ENCODE data around the gene RCOR1.
"Not testable (repeated sequence)": the region's sequence is repeated elsewhere in the genome, so short reads cannot be mapped to it uniquely, and the experiment has no call there.

Gene RCOR1

GRCh38 chr14:102630881-102631280 lies 38.4 kb downstream of the RCOR1 start:
- no peak for DNase-seq

- no peak for DNase-seq
Observed at GRCh38 chr14:102633906-102634595, 41.6 kb downstream of the RCOR1 start.

GRCh38 chr14:102639611-102640010 lies 47.2 kb downstream of the RCOR1 start:
- DNase-seq = not testable (repeated sequence)

GRCh38 chr14:102644523-102644922 lies 52.1 kb downstream of the RCOR1 start:
- no peak for DNase-seq

GRCh38 chr14:102645746-102646440 lies 53.4 kb downstream of the RCOR1 start:
- no peak for DNase-seq

- no peak for DNase-seq
Observed at GRCh38 chr14:102646615-102647014, 54.2 kb downstream of the RCOR1 start.

- DNase-seq = no peak
Observed at GRCh38 chr14:102652194-102652593, 59.7 kb downstream of the RCOR1 start.

GRCh38 chr14:102654298-102654697 lies 61.8 kb downstream of the RCOR1 start:
- peak; percentile 12 for DNase-seq

GRCh38 chr14:102655137-102655536 lies 62.7 kb downstream of the RCOR1 start:
- no peak for DNase-seq

- no peak for DNase-seq
Observed at GRCh38 chr14:102659797-102660196, 67.3 kb downstream of the RCOR1 start.

- no peak for DNase-seq
Observed at GRCh38 chr14:102661614-102662013, 69.2 kb downstream of the RCOR1 start.

- DNase-seq = no peak
Observed at GRCh38 chr14:102662636-102663430, 70.4 kb downstream of the RCOR1 start.

- DNase-seq = no peak
Observed at GRCh38 chr14:102663440-102663839, 71.0 kb downstream of the RCOR1 start.

- no peak for DNase-seq
Observed at GRCh38 chr14:102665621-102666020, 73.2 kb downstream of the RCOR1 start.

- DNase-seq = no peak
Observed at GRCh38 chr14:102666635-102667034, 74.2 kb downstream of the RCOR1 start.

- no peak for DNase-seq
Observed at GRCh38 chr14:102667703-102668102, 75.3 kb downstream of the RCOR1 start.

GRCh38 chr14:102668291-102668873 lies 75.9 kb downstream of the RCOR1 start:
- DNase-seq = no peak

- no peak for DNase-seq
Observed at GRCh38 chr14:102671410-102671809, 79.0 kb downstream of the RCOR1 start.

- DNase-seq = no peak
Observed at GRCh38 chr14:102672410-102672960, 80.0 kb downstream of the RCOR1 start.

GRCh38 chr14:102675396-102675795 lies 82.9 kb downstream of the RCOR1 start:
- DNase-seq = no peak

- no peak for DNase-seq
Observed at GRCh38 chr14:102678394-102678793, 85.9 kb downstream of the RCOR1 start.

GRCh38 chr14:102683399-102684297 lies 91.2 kb downstream of the RCOR1 start:
- DNase-seq = no peak
